Tibial nerve (tissue), 4 donors: ENCODE results near the gene SEMA6B. TPM values are rescaled to one million over a fixed set of nuclear protein-coding genes. Genes with fewer than 3 reads are reported as not detected.
A peak's percentile ranks its signal among the peaks of the same experiment; 100 is the strongest.

Source experiments
- DNase-seq, 2 donors: peaks; one replicate each; pipeline ENCODE4 v3.0.0-alpha.2; 2019; ENCODE audit warnings: low spot score in 2 of 2
- H3K27ac ChIP-seq, 4 donors: fragments of 200-600 bp; sonication (generic) in 3 of 4; one replicate each; pipeline ENCODE4 v1.5.1; 2017 to 2019; ENCODE audit warnings: mild to moderate bottlenecking in 1 of 4
- H3K27me3 ChIP-seq, 2 donors: fragments of 200-600 bp; sonication (generic) in 1 of 2; one replicate each; pipeline versions ENCODE4 v1.5.1 to v1.6.0; 2017 to 2019
- H3K36me3 ChIP-seq, 3 donors: fragments of 200-600 bp; sonication (generic); one replicate each; pipeline ENCODE4 v1.5.1; 2018 to 2019
- H3K4me1 ChIP-seq, 4 donors: fragments of 200-600 bp; sonication (generic) in 3 of 4; one replicate each; pipeline ENCODE4 v1.5.1; 2017 to 2019
- H3K4me3 ChIP-seq, 4 donors: fragments of 200-600 bp; sonication (generic) in 3 of 4; one replicate each; pipeline ENCODE4 v1.5.1; 2017 to 2019; ENCODE audit warnings: mild to moderate bottlenecking in 1 of 4, moderate library complexity in 1 of 4
- H3K9me3 ChIP-seq, 4 donors: fragments of 200-600 bp; sonication (generic) in 3 of 4; one replicate each; pipeline ENCODE4 v1.5.1; 2017 to 2019
- EP300 ChIP-seq, 2 donors: sonication (generic); formaldehyde crosslinking; IDR thresholded peaks; one replicate each; pipeline ENCODE4 v1.6.1; 2017; ENCODE audit warnings: antibody characterized with exemption in 2 of 2, mild to moderate bottlenecking in 1 of 2
- POLR2A ChIP-seq, 2 donors: fragments of 450-650 bp; IDR thresholded peaks; one replicate each; pipeline ENCODE4 v1.6.1; 2017; ENCODE audit warnings: antibody characterized with exemption in 2 of 2, mild to moderate bottlenecking in 2 of 2, moderate library complexity in 2 of 2
- WGBS, 2 donors: methylation state at CpG; one replicate each; pipeline ENCODE4 v1.1.5; 2018; 5-methylcytosine and 5-hydroxymethylcytosine counted together
- total RNA-seq, 4 donors: library from RNA; depleted of rRNA; stranded (reverse); fragments of >200 nt; gene quantifications; one replicate each; pipeline ENCODE4 v1.1.0, GENCODE V29; 2016
- TF ChIP-seq, protein P1 (sequence below), 5 experiments: fragments of 200-600 bp in 3 of 5; fragments of 450-650 bp in 2 of 5; sonication (generic) in 3 of 5; IDR thresholded peaks; one replicate each; pipeline ENCODE4 v1.5.1; 2016 to 2019; ENCODE audit warnings: antibody characterized with exemption in 5 of 5, mild to moderate bottlenecking in 3 of 5, moderate library complexity in 2 of 5

Gene SEMA6B
- total RNA-seq, 4 donors from 2014 or later, result 1.5 to 18.6 (median 7.4) TPM

DNA sequence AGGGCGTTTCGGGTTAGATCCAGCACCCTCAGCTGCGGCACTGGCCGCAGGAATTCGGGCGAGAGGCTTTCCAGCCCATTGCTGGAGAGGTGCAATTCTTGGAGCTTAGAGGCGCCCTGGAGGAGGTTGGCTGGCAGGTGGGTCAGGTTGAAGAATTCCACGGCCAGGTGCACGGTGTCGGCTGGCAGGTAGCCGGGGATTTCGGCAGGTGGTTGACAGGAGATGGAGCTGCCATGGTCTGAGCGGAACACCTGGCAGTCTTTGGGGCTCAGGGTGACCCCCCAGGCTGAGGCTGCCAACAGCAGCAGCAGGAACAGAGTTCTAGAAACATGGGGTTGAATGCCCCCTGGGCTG is 20.9 kb downstream of the SEMA6B start:
- TF ChIP-seq, protein P1, sequence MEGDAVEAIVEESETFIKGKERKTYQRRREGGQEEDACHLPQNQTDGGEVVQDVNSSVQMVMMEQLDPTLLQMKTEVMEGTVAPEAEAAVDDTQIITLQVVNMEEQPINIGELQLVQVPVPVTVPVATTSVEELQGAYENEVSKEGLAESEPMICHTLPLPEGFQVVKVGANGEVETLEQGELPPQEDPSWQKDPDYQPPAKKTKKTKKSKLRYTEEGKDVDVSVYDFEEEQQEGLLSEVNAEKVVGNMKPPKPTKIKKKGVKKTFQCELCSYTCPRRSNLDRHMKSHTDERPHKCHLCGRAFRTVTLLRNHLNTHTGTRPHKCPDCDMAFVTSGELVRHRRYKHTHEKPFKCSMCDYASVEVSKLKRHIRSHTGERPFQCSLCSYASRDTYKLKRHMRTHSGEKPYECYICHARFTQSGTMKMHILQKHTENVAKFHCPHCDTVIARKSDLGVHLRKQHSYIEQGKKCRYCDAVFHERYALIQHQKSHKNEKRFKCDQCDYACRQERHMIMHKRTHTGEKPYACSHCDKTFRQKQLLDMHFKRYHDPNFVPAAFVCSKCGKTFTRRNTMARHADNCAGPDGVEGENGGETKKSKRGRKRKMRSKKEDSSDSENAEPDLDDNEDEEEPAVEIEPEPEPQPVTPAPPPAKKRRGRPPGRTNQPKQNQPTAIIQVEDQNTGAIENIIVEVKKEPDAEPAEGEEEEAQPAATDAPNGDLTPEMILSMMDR (IDR thresholded peaks at IDR 0.05), result no peak
- TF ChIP-seq EP300 (IDR thresholded peaks at IDR 0.05) (no peak), POLR2A (IDR thresholded peaks at IDR 0.05) (no peak)
- 82 to 85% methylated on average over 10 to 13 of the region's 13 CpGs for WGBS, 2 donors
- H3K4me3 ChIP-seq, result no peak overlapping the region
- no peak overlapping the region for H3K27ac ChIP-seq
- peaks cover 0 to 11% (median 0%) of the 10 kb centered on the region in 4 donors for H3K9me3 ChIP-seq
- DNase-seq, result no peak
- H3K36me3 ChIP-seq, result no peaks in the 10 kb centered on the region
- H3K4me1 ChIP-seq, result peaks cover 0 to 23% (median 8%) of the 10 kb centered on the region in 4 donors
- H3K27me3 ChIP-seq, result peaks cover 0 to 77% of the 10 kb centered on the region in 2 donors

DNA sequence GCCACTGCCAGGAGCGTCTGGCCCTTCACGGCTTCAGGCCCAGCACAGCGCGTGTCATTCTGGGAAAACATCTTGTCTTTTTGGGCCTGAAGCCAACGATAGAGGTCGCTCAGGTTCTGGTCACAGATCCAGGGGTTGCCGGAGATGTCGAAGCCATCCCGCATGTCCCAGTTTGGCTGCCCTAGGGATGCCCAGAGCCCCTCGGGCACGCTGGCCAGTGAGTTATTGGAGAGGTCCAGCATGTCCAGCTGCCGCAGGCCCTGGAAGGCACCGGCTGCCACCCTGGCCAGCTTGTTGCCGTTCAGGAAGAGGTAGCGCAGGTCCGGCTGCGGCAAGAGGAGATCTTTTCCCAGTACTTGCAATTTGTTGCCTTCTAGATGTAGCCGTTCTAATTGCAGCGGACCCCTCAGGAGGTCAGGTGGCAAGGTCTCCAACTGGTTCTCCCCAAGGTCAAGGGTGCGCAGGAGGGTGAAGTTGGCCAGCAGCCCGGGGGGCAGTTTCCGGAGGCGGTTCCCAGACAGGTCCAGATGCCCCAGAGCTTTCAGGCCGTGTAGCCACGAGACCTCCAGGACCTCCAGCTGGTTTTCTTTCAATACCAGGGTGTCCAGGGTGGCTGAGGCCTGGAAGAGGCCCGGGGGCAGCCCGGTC is 21.4 kb downstream of the SEMA6B start:
- Histone ChIP-seq H3K27me3 (peaks cover 0 to 79% of the 10 kb centered on the region in 2 donors), H3K27ac (no peak overlapping the region), H3K36me3 (no peaks in the 10 kb centered on the region), H3K4me3 (no peak overlapping the region), H3K9me3 (peaks cover 0 to 11% (median 0%) of the 10 kb centered on the region in 4 donors), H3K4me1 (peaks cover 0 to 19% (median 8%) of the 10 kb centered on the region in 4 donors)
- no peak for DNase-seq
- WGBS, 2 donors, result 73 to 77% methylated on average over 17 to 26 of the region's 27 CpGs
- no peak for TF ChIP-seq EP300 (IDR thresholded peaks at IDR 0.05)
- TF ChIP-seq POLR2A (IDR thresholded peaks at IDR 0.05), result no peak
- TF ChIP-seq, protein P1 (IDR thresholded peaks at IDR 0.05), result no peak

DNA sequence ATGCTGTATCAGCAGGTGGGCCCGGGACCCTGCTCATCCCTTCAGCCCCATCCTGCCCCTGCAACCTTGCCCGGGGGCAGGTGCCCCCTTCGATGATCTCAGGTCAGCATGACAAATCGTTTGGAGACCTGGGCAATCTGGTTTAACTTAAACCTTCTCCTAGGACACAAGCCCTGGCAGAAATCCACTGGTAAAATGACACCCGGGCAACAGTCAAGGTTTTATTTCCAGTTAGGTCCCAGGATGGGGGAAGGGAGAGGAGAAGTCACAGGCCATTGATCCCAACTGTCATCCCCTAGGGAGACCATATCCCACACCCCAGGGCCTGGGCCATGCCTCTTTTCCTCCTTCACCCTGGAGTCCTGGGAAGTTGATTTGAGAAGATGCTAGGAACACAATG is 22.7 kb downstream of the SEMA6B start:
- peaks cover 0 to 11% (median 0%) of the 10 kb centered on the region in 4 donors for H3K9me3 ChIP-seq
- 51 to 59% methylated on average over 5 of the region's 5 CpGs for WGBS, 2 donors
- no peak overlapping the region for H3K4me3 ChIP-seq
- no peak for DNase-seq
- H3K27ac ChIP-seq, result no peak overlapping the region
- H3K4me1 ChIP-seq, result peaks cover 0 to 14% (median 8%) of the 10 kb centered on the region in 4 donors
- peaks cover 0 to 76% of the 10 kb centered on the region in 2 donors for H3K27me3 ChIP-seq
- H3K36me3 ChIP-seq, result no peaks in the 10 kb centered on the region
- TF ChIP-seq, protein P1 (IDR thresholded peaks at IDR 0.05), result no peak
- TF ChIP-seq EP300 (IDR thresholded peaks at IDR 0.05) (no peak), POLR2A (IDR thresholded peaks at IDR 0.05) (no peak)

DNA sequence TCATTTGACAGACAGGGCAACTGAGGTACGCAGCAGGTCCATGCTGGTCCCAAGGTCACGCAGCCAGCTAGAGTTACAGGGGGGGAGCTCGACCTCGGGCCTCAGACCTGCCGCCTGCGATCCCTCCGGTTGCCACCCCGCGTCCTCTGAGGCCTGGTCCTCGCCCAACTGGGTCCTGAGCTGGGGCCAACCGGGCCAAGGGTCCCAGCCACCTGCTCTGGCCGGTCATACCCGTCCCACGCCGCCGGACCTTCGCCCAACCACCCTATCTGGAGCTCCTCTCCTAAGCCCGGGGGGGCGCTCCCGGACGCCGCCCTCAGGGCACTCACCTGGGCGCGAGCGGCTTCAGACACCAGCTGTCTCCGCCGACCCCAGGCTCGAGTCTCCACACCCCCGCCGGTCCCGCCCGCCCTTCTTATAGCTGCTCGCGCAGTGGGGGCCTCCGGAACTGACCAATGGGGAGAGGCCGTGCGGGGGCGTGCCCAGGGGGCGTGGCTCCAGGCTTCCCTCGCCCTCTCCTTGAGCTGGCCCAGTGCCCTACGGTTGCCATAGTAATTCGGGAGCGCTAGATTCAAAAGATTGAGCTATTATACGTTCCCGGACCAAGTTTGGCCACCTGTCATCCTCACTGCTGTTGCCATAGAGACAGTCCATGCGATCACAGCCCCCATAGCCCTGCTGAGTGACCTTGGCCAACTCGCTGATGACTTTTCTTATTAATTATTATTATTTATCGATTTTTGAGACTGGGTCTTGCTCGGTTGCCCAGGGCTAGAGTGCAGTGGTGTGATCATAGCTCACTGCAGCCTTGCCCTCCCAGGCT is 24.4 kb downstream of the SEMA6B start, which contains the start of gene PLIN5:
Gene PLIN5, minus strand, starts transcription at position 389 of the 823 bp plus-strand sequence. CDS start 1,150 bp downstream, outside the sequence.
- Histone ChIP-seq H3K36me3 (no peaks in the 10 kb centered on the region), H3K4me1 (peaks cover 0 to 14% (median 8%) of the 10 kb centered on the region in 4 donors), H3K4me3 (peak within 1 kb of the TSS in 1 of 4 donors; percentile 38), H3K9me3 (no peaks in the 10 kb centered on the region), H3K27me3 (peaks cover 0 to 86% of the 10 kb centered on the region in 2 donors), H3K27ac (peak within 1 kb of the TSS in 1 of 4 donors; percentile 38)
- peak in 1 of 2 donors; percentile 43 for DNase-seq
- TF ChIP-seq, protein P1 (IDR thresholded peaks at IDR 0.05), result no peak
- TF ChIP-seq EP300 (IDR thresholded peaks at IDR 0.05) (no peak), POLR2A (IDR thresholded peaks at IDR 0.05) (no peak)
- 8 to 14% methylated on average over 19 to 42 of the region's 49 CpGs for WGBS, 2 donors
